SU-DHL-6 (cell line): ENCODE data around the gene SIM2.

ENCODE experiments used
- CTCF ChIP-seq: fragments of 200-600 bp; sonication (generic); IDR thresholded peaks from one replicate; pipeline ENCODE4 v1.5.1; 2017; ENCODE audit warnings: antibody characterized with exemption, mild to moderate bottlenecking, low read length, moderate library complexity; ENCODE audit not compliant: insufficient read depth, poor library complexity, severe bottlenecking
- EZH2phosphoT487 ChIP-seq: fragments of 200-600 bp; sonication (generic), shearing (Covaris generic); conservative IDR thresholded peaks from 2 replicates; pipeline ENCODE4 v1.6.1; 2018; ENCODE audit warnings: mild to moderate bottlenecking, antibody characterized with exemption, low read length, moderate library complexity, mixed read lengths

GRCh38 chr21:36722370-36723368 lies 23.8 kb downstream of the SIM2 start:
- TF ChIP-seq CTCF (no peak), EZH2phosphoT487 (no peak)
